OCI-LY1 (cell line): ENCODE results near the gene RBM11.

Experiments
- H2AFZ ChIP-seq: fragments of 200-600 bp; sonication (generic), shearing (Covaris generic); 2 replicates; pipeline ENCODE4 v1.6.0; 2014; ENCODE audit warnings: antibody characterized with exemption, mild to moderate bottlenecking, low read length
- H3F3A ChIP-seq: fragments of 200-600 bp; sonication (generic), shearing (Covaris generic); 2 replicates; pipeline ENCODE4 v1.6.0; 2014; ENCODE audit warnings: mild to moderate bottlenecking, antibody characterized with exemption, low read length, moderate library complexity; ENCODE audit not compliant: insufficient read depth
- H3K27ac ChIP-seq: fragments of 200-600 bp; sonication (generic); 2 replicates; pipeline ENCODE4 v1.5.1; 2014; ENCODE audit warnings: low read length, mixed run types, mild to moderate bottlenecking, low read depth; ENCODE audit not compliant: poor library complexity, severe bottlenecking
- H3K27me3 ChIP-seq: fragments of 200-600 bp; sonication (generic); 2 replicates; pipeline ENCODE4 v1.6.0; 2014; ENCODE audit warnings: antibody characterized with exemption, mild to moderate bottlenecking, low read length, moderate library complexity; ENCODE audit not compliant: insufficient read depth
- H3K36me3 ChIP-seq: fragments of 200-600 bp; sonication (generic); 2 replicates; pipeline ENCODE4 v1.6.1; 2014; ENCODE audit warnings: mild to moderate bottlenecking, antibody characterized with exemption, low read length, moderate library complexity, mixed read lengths; ENCODE audit not compliant: insufficient read depth
- H3K4me1 ChIP-seq: fragments of 200-600 bp; sonication (generic); 2 replicates; pipeline ENCODE4 v1.5.1; 2014; ENCODE audit warnings: mild to moderate bottlenecking, low read length, moderate library complexity; ENCODE audit not compliant: insufficient read depth, severe bottlenecking
- H3K4me2 ChIP-seq: fragments of 200-600 bp; sonication (generic), shearing (Covaris generic); 2 replicates; pipeline ENCODE4 v1.6.1; 2014; ENCODE audit warnings: low read length
- H3K4me3 ChIP-seq: fragments of 200-600 bp; sonication (generic); 2 replicates; pipeline ENCODE4 v1.5.1; 2014; ENCODE audit warnings: low read length, low read depth, mild to moderate bottlenecking, mixed read lengths; ENCODE audit not compliant: poor library complexity, severe bottlenecking
- H3K79me2 ChIP-seq: fragments of 200-600 bp; shearing (Covaris generic); 2 replicates; pipeline ENCODE4 v1.6.1; 2016; ENCODE audit warnings: mixed run types, low read length, mixed read lengths; ENCODE audit not compliant: insufficient read depth
- H3K9ac ChIP-seq: fragments of 200-600 bp; sonication (generic), shearing (Covaris generic); 2 replicates; pipeline ENCODE4 v1.6.1; 2014; ENCODE audit warnings: mild to moderate bottlenecking, low read length, mixed read lengths
- H3K9me2 ChIP-seq: fragments of 200-600 bp; sonication (generic), shearing (Covaris generic); 2 replicates; pipeline ENCODE4 v1.6.1; 2014; ENCODE audit warnings: low read depth, mild to moderate bottlenecking, low read length, mixed read lengths
- H3K9me3 ChIP-seq: fragments of 200-600 bp; shearing (Covaris generic); 2 replicates; pipeline ENCODE4 v1.6.1; 2014; ENCODE audit warnings: low read length, mixed read lengths
- H4K20me1 ChIP-seq: fragments of 200-600 bp; sonication (generic), shearing (Covaris generic); 2 replicates; pipeline ENCODE4 v1.6.0; 2016; ENCODE audit warnings: mild to moderate bottlenecking, low read length; ENCODE audit not compliant: insufficient read depth
- CTCF ChIP-seq: fragments of 200-600 bp; sonication (generic), shearing (Covaris generic); IDR thresholded peaks from 2 replicates; pipeline ENCODE4 v1.5.1; 2017; ENCODE audit warnings: mild to moderate bottlenecking, antibody characterized with exemption, low read length, moderate library complexity, mixed read lengths
- EZH2 ChIP-seq: fragments of 200-600 bp; sonication (generic), shearing (Covaris generic); IDR thresholded peaks from 2 replicates; pipeline ENCODE4 v1.8.0; 2017; ENCODE audit warnings: borderline replicate concordance, mixed run types, mild to moderate bottlenecking, antibody characterized with exemption, low read length, moderate library complexity, mixed read lengths

RBM11 gene

GRCh38 chr21:14239281-14239680 lies 23.3 kb downstream of the RBM11 start:
- Histone ChIP-seq H3K9me2 (no peaks in the 10 kb centered on the region), H3F3A (no peaks in the 10 kb centered on the region), H3K36me3 (no peaks in the 10 kb centered on the region), H3K9ac (no peak overlapping the region), H3K4me2 (no peak overlapping the region), H2AFZ (no peak overlapping the region), H3K27me3 (no peaks in the 10 kb centered on the region), H3K79me2 (no peaks in the 10 kb centered on the region), H3K4me3 (no peak overlapping the region), H3K9me3 (no peaks in the 10 kb centered on the region), H3K27ac (no peak overlapping the region), H4K20me1 (no peaks in the 10 kb centered on the region), H3K4me1 (no peaks in the 10 kb centered on the region)
- TF ChIP-seq CTCF (no peak), EZH2 (no peak)

GRCh38 chr21:14241297-14241696 lies 25.3 kb downstream of the RBM11 start:
- no peaks in the 10 kb centered on the region for H3K36me3 ChIP-seq
- H3K27me3 ChIP-seq, result no peaks in the 10 kb centered on the region
- H3K4me2 ChIP-seq, result no peak overlapping the region
- no peaks in the 10 kb centered on the region for H3K9me2 ChIP-seq
- H3K9ac ChIP-seq, result no peak overlapping the region
- H4K20me1 ChIP-seq, result no peaks in the 10 kb centered on the region
- no peaks in the 10 kb centered on the region for H3F3A ChIP-seq
- H3K79me2 ChIP-seq, result no peaks in the 10 kb centered on the region
- no peak overlapping the region for H3K4me3 ChIP-seq
- no peaks in the 10 kb centered on the region for H3K9me3 ChIP-seq
- H2AFZ ChIP-seq, result no peak overlapping the region
- H3K27ac ChIP-seq, result no peak overlapping the region
- H3K4me1 ChIP-seq, result no peaks in the 10 kb centered on the region
- TF ChIP-seq CTCF, result no peak
- TF ChIP-seq EZH2, result no peak

- Histone ChIP-seq H3K9me2 (no peaks in the 10 kb centered on the region), H3K9ac (no peak overlapping the region), H3K9me3 (no peaks in the 10 kb centered on the region), H3K4me3 (no peak overlapping the region), H3K36me3 (no peaks in the 10 kb centered on the region), H3F3A (no peaks in the 10 kb centered on the region), H3K4me1 (no peaks in the 10 kb centered on the region), H3K79me2 (no peaks in the 10 kb centered on the region), H3K4me2 (no peak overlapping the region), H4K20me1 (no peaks in the 10 kb centered on the region), H2AFZ (no peak overlapping the region), H3K27me3 (no peaks in the 10 kb centered on the region), H3K27ac (no peak overlapping the region)
- TF ChIP-seq CTCF, result no peak
- TF ChIP-seq EZH2, result no peak
Observed at GRCh38 chr21:14243461-14243860, 27.5 kb downstream of the RBM11 start.
